NB4 (cell line): ENCODE measurements around the gene GYS1.

Experiments used
- DNase-seq: peaks from one replicate; pipeline ENCODE4 v3.0.0; 2010; ENCODE audit warnings: low read depth
- H3K4me3 ChIP-seq: one replicate; pipeline ENCODE4 v1.5.1; 2011; ENCODE audit warnings: mild to moderate bottlenecking, low read depth, low read length, moderate library complexity
- CTCF ChIP-seq: IDR thresholded peaks from one replicate; pipeline ENCODE4 v1.5.1; 2012; ENCODE audit warnings: low read depth, low read length
- MYC ChIP-seq: IDR thresholded peaks from 2 replicates; pipeline ENCODE4 v1.6.1; 2011; ENCODE audit warnings: low read depth, low read length
- POLR2A ChIP-seq: IDR thresholded peaks from 2 replicates; pipeline ENCODE4 v1.6.1; 2011; ENCODE audit warnings: mild to moderate bottlenecking; ENCODE audit not compliant: insufficient read length; ENCODE audit errors: extremely low read depth
- TF ChIP-seq, protein P1 (sequence below): IDR thresholded peaks from 2 replicates; pipeline ENCODE4 v1.6.1; 2011; ENCODE audit warnings: low read depth, low read length

GYS1 gene

GRCh38 chr19:48966541-48967345 is 26.4 kb downstream of the GYS1 start:
- no peak for TF ChIP-seq CTCF
- TF ChIP-seq POLR2A = peak; percentile 10
- peak; percentile 39 for DNase-seq
- H3K4me3 ChIP-seq = peak overlapping the region; percentile 97

DNA sequence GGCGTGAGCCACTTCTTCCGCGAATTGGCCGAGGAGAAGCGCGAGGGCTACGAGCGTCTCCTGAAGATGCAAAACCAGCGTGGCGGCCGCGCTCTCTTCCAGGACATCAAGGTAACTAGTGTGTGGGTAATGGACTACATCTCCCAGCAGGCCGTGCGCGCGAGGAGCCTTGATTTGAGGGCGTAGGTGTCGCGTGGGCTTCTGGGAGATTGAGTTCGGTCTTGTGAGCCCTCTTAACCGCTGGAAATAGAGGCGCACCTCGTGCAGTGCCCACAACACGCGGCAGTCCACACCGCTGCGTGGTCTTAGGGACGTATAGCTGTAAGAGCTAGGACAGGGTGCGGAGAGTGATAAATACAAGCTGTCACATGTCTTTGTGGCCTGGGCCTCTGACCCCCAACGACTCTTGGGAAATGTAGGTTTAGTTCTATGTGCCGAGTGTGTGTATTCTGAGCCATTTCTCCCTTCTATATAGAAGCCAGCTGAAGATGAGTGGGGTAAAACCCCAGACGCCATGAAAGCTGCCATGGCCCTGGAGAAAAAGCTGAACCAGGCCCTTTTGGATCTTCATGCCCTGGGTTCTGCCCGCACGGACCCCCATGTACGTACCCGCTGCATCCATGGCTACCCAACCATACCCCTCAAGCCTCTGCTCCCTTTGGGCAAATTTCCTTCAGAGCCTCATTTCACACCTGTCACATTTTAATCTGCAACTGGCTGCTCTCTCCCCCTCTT is 27.1 kb downstream of the GYS1 start:
- TF ChIP-seq, protein P1, sequence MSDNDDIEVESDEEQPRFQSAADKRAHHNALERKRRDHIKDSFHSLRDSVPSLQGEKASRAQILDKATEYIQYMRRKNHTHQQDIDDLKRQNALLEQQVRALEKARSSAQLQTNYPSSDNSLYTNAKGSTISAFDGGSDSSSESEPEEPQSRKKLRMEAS = peak; percentile 82
- TF ChIP-seq POLR2A (no peak), CTCF (no peak), MYC (peak; percentile 79)
- peak; percentile 88 for DNase-seq
- peak overlapping the region; percentile 97 for H3K4me3 ChIP-seq

- TF ChIP-seq MYC (peak; percentile 69), CTCF (no peak), POLR2A (peak; percentile 99)
- TF ChIP-seq, protein P1 = peak; percentile 77
- peak; percentile 97 for DNase-seq
- H3K4me3 ChIP-seq = peak within 1 kb of the TSS; percentile 97
These were observed 27.9 kb downstream of the GYS1 start, which contains the start of gene FTL for GRCh38 chr19:48965040-48965805. FTL (plus strand) TSS chr19:48965309; CDS start chr19:48965508, 199 bp downstream.

- DNase-seq = no peak
- TF ChIP-seq POLR2A = no peak
- TF ChIP-seq, protein P1 = peak; percentile 31; the same call in 1 of the 2 replicates
- peak overlapping the region; percentile 28 for H3K4me3 ChIP-seq
These were observed 28.7 kb downstream of the GYS1 start for GRCh38 chr19:48964205-48965039.

- peak; percentile 84 for DNase-seq
- TF ChIP-seq, protein P1 = 0 out of 2 replicates have a peak, but pooled peaks have one; percentile 26
- TF ChIP-seq MYC = peak; percentile 47
- TF ChIP-seq CTCF = no peak
- TF ChIP-seq POLR2A = peak; percentile 34
- H3K4me3 ChIP-seq = peak overlapping the region; percentile 34
These were observed 29.5 kb downstream of the GYS1 start for GRCh38 chr19:48963371-48964204.
